ENCODE data around the gene CRYBB3.

GRCh38 chr22:25165785-25166184 lies 33.9 kb upstream of the CRYBB3 start:
- TF ChIP-seq CTCF (IDR thresholded peaks at IDR 0.05; ENCODE audit: insufficient read depth, low read length, poor library complexity, severe bottlenecking) (no peak), EZH2phosphoT487 (conservative IDR thresholded peaks at IDR 0.05; ENCODE audit: low read length) (no peak)

All from SU-DHL-6 (cell line).